Colonic mucosa (tissue), 4 donors: ENCODE measurements around the gene SNRPB. TPM values are rescaled to one million over a fixed set of nuclear protein-coding genes. Genes with fewer than 3 reads are reported as not detected.
A peak's percentile ranks its signal among the peaks of the same experiment; 100 is the strongest.
"Not testable (repeated sequence)": the region's sequence is repeated elsewhere in the genome, so short reads cannot be mapped to it uniquely, and the experiment has no call there.

Experiments
- DNase-seq: peaks from one replicate; pipeline ENCODE4 v3.0.0-alpha.2; 2020
- H3K27ac ChIP-seq: fragments of 200-600 bp; one replicate; pipeline ENCODE4 v1.8.0; 2021
- H3K27me3 ChIP-seq: fragments of 200-600 bp; one replicate; pipeline ENCODE4 v1.8.0; 2021
- H3K36me3 ChIP-seq: fragments of 200-600 bp; one replicate; pipeline ENCODE4 v1.8.0; 2021
- H3K4me1 ChIP-seq: fragments of 200-600 bp; one replicate; pipeline ENCODE4 v1.8.0; 2021; ENCODE audit warnings: mild to moderate bottlenecking
- H3K4me3 ChIP-seq: fragments of 200-600 bp; one replicate; pipeline ENCODE4 v1.8.0; 2021
- H3K9ac ChIP-seq, 2 donors: one replicate each; pipeline ENCODE4 v1.7.0; 2013; ENCODE audit warnings: control low read depth in 2 of 2, low read depth in 2 of 2, low read length in 2 of 2
- H3K9me3 ChIP-seq: fragments of 200-600 bp; one replicate; pipeline ENCODE4 v1.8.0; 2021
- CTCF ChIP-seq: fragments of 200-600 bp; IDR thresholded peaks from one replicate; pipeline ENCODE4 v1.8.0; 2022; ENCODE audit warnings: antibody characterized with exemption, mild to moderate bottlenecking
- intact Hi-C: fragments of 100-400 bp; cut with DNase I; formaldehyde crosslinking; loops from one replicate; pipeline ENCODE4 v1.14.1; 2022
- total RNA-seq, 2 donors: library from RNA; stranded (reverse); fragmentation: NEBNext Ultra II Directional in 1 of 2; extraction: Animal tissue kit (Norgen Biotek cat#: 25700) in 1 of 2; gene quantifications; one replicate each; pipeline ENCODE4 v1.2.1, GENCODE V29; 2021
- donor health status: healthy.
- donor health status: DM: no; HTN: no; CAD: no.
- donor health status: DM: no; HTN: no; CAD: no.

Gene SNRPB
- total RNA-seq, 2 donors from 2014 or later: 150 to 311 TPM

DNA sequence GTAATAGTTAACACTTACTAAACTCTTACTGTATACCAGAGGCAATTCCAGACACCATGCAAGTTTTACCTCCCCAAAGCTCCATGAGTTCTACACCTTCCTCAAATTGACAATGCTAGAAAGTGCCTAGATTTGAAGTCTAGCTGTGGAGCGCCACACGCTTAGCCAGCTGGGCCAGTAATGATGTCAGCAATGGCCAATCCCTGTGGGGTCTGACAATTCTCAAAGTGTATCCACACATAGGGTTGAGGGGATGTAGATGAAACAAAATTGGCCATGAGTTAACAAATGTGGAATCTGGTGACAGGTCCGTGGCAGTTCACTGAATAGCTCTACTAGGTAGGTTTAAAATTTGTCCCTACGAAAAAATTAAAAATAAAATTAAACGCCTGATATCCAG, 36.9 kb upstream of the SNRPB start:
- Histone ChIP-seq H3K4me3 (peak overlapping the region; percentile 97), H3K27me3 (no peaks in the 10 kb centered on the region), H3K36me3 (no peaks in the 10 kb centered on the region), H3K9ac (no peak overlapping the region), H3K27ac (no peak overlapping the region), H3K4me1 (peaks cover 4% of the 10 kb centered on the region), H3K9me3 (no peaks in the 10 kb centered on the region)
- DNase-seq: no peak
- no peak for TF ChIP-seq CTCF
- intact Hi-C loops: no loop called here

DNA sequence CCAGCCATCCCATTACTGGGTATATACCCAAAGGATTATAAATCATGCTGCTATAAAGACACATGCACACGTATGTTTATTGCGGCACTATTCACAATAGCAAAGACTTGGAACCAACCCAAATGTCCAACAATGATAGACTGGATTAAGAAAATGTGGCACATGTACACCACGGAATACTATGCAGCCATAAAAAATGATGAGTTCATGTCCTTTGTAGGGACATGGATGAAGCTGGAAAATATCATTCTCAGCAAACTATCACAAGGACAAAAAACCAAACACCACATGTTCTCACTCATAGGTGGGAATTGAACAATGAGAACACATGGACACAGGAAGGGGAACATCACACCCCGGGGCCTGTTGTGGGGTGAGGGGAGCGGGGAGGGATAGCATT, 35.8 kb upstream of the SNRPB start:
- H3K9ac ChIP-seq, H3K4me1 ChIP-seq, H3K27me3 ChIP-seq, H3K9me3 ChIP-seq, intact Hi-C loops, DNase-seq, H3K27ac ChIP-seq, H3K36me3 ChIP-seq, H3K4me3 ChIP-seq: not testable (repeated sequence)

GRCh38 chr20:2504803-2505202, 34.2 kb upstream of the SNRPB start:
- H3K4me3 ChIP-seq, intact Hi-C loops, H3K27ac ChIP-seq, H3K9me3 ChIP-seq, H3K27me3 ChIP-seq, DNase-seq, H3K9ac ChIP-seq, H3K4me1 ChIP-seq, H3K36me3 ChIP-seq: not testable (repeated sequence)

DNA sequence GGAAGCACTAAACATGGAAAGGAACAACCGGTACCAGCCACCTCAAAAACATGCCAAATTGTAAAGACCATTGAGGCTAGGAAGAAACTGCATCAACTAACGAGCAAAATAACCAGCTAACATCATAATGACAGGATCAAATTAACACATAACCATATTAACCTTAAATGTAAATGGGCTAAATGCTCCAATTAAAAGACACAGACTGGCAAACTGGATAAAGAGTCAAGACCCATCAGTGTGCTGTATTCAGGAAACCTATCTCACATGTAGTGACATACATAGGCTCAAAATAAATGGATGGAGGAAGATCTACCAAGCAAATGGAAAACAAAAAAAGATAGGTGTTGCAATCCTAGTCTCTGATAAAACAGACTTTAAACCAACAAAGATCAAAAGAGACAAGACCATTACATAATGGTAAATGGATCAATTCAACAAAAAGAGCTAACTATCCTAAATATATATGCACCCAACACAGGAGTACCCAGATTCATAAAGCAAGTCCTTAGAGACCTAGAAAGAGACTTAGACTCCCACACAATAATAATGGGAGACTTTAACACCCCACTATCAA, 32.3 kb upstream of the SNRPB start:
- intact Hi-C loops, H3K4me3 ChIP-seq, H3K27ac ChIP-seq, H3K9me3 ChIP-seq, H3K36me3 ChIP-seq, DNase-seq, H3K27me3 ChIP-seq, H3K4me1 ChIP-seq, H3K9ac ChIP-seq: not testable (repeated sequence)

- H3K4me1 ChIP-seq: no peaks in the 10 kb centered on the region
- H3K4me3 ChIP-seq: no peak overlapping the region
- no peak for DNase-seq
These were observed 15.1 kb upstream of the SNRPB start for GRCh38 chr20:2485661-2486060.

GRCh38 chr20:2485080-2485479, 14.5 kb upstream of the SNRPB start:
- no peak for TF ChIP-seq CTCF
- Histone ChIP-seq H3K27ac (no peak overlapping the region), H3K27me3 (no peaks in the 10 kb centered on the region), H3K4me1 (no peaks in the 10 kb centered on the region), H3K9me3 (no peaks in the 10 kb centered on the region), H3K4me3 (no peak overlapping the region), H3K9ac (no peak overlapping the region), H3K36me3 (peaks cover 6% of the 10 kb centered on the region)
- intact Hi-C loops: no loop called here
- no peak for DNase-seq

More at GRCh38 chr20:2485661-2486060, 15.1 kb upstream of the SNRPB start:
- H3K27ac ChIP-seq: no peak overlapping the region
- no peak for TF ChIP-seq CTCF
- H3K9ac ChIP-seq: no peak overlapping the region
- H3K9me3 ChIP-seq: no peaks in the 10 kb centered on the region
- peaks cover 6% of the 10 kb centered on the region for H3K36me3 ChIP-seq
- intact Hi-C loops: no loop called here
- H3K27me3 ChIP-seq: no peaks in the 10 kb centered on the region

GRCh38 chr20:2483504-2483903, 12.9 kb upstream of the SNRPB start:
- Histone ChIP-seq H3K4me3 (no peak overlapping the region), H3K36me3 (peaks cover 6% of the 10 kb centered on the region), H3K27me3 (no peaks in the 10 kb centered on the region), H3K27ac (no peak overlapping the region), H3K9me3 (no peaks in the 10 kb centered on the region), H3K4me1 (no peaks in the 10 kb centered on the region), H3K9ac (no peak overlapping the region)
- no peak for TF ChIP-seq CTCF
- intact Hi-C loops: no loop called here
- no peak for DNase-seq
